ENCODE data around the gene RAD51B. TPM values are rescaled to one million over a fixed set of nuclear protein-coding genes. Genes with fewer than 3 reads are reported as not detected.
A peak's percentile ranks its signal among the peaks of the same experiment; 100 is the strongest.

The RAD51B gene
- total and polyA plus RNA-seq, 5 donors, result 0.88 to 5.3 (median 3.3) TPM

DNA sequence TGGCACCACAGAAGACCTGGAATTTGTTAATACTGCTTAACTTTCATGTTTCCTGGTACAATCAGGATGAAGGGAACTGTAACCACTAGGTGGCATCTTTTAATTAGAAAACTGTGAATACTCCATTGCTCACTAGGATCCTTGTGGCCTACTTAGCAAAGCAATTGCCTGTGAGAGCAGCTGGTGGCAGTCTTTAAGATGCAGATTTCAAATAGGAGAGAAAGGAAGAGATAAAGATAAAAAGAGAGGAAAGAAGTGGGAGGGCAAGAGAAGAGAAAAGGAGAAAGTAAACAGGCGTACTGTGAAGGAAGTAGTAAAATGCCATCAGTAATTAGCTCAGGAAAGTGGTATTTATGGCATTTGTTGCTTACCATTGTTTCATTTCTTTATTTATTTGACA lies 114.5 kb downstream of the RAD51B start:
- H3K9me3 ChIP-seq (ENCODE audit: control insufficient read depth, low read length), result no peaks in the 10 kb centered on the region
- DNase-seq (no peak), ATAC-seq (peak; percentile 92)
- no peaks in the 10 kb centered on the region for H3K4me1 ChIP-seq (ENCODE audit: control insufficient read depth, insufficient read depth, low read length)
- 39% methylated on average over 1 of the region's 1 CpG for WGBS
- intact Hi-C loops (cut with DNase I), result no loop called here
- no peaks in the 10 kb centered on the region for H3K27me3 ChIP-seq (ENCODE audit: control insufficient read depth, insufficient read depth)
- no peak overlapping the region for H3K4me3 ChIP-seq (ENCODE audit: low read length)
- no peak overlapping the region for H3K27ac ChIP-seq (ENCODE audit: low read length)

DNA sequence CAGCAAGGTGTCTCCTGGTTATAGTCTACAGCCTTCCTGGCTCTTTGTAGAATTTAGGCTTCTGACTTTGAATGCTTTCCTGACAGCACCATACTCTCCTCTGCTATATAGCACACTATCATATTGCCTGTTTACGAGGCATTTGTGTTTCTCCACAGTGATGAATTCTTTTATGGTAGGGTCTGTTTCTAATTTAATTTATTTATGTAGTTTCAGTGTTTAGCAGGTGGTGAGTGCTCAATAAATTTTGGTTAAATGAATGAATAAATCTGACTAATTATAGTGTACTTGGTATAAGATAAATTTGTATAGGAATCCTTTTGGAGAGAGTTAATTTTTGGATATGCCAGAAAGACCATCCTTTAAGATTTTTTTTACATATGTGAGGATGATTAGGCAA lies 115.3 kb downstream of the RAD51B start:
- no peak overlapping the region for H3K27ac ChIP-seq (ENCODE audit: low read length)
- 96% methylated on average over 1 of the region's 1 CpG for WGBS

DNA sequence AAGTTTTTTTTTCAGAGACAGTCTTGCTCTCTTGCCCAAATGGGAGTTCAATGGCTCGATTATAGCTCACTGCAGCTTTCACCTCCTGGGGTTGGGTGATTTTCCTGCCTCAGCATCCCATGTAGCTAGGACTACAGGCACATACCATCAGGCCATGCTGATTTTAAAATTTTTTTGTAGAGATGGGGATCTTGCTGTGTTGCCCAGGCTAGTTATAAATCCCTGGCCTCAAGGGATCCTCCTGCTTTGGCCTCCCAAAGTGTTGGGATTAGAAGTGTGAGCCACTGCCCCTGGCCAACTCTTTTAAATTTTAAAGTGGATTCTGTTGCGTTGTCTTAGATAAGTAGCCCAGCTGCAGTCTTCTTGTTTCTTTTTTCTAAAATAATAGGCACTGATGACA lies 115.8 kb downstream of the RAD51B start:
- Histone ChIP-seq H3K4me3 (ENCODE audit: low read length) (no peak overlapping the region), H3K4me1 (ENCODE audit: control insufficient read depth, insufficient read depth, low read length) (no peaks in the 10 kb centered on the region), H3K27me3 (ENCODE audit: control insufficient read depth, insufficient read depth) (no peaks in the 10 kb centered on the region), H3K27ac (ENCODE audit: low read length) (no peak overlapping the region), H3K9me3 (ENCODE audit: control insufficient read depth, low read length) (no peaks in the 10 kb centered on the region)
- ATAC-seq (no peak), DNase-seq (no peak)
- WGBS, result 73% methylated on average over 2 of the region's 2 CpGs
- intact Hi-C loops (cut with DNase I), result loop anchor here in 2 of 4 donors (5.0 kb wide), 1 partner anchor 887 kb away; no protein-coding TSS in a partner anchor

More for the DNA sequence above, 115.3 kb downstream of the RAD51B start:
- Histone ChIP-seq H3K9me3 (ENCODE audit: control insufficient read depth, low read length) (no peaks in the 10 kb centered on the region), H3K4me1 (ENCODE audit: control insufficient read depth, insufficient read depth, low read length) (no peaks in the 10 kb centered on the region), H3K4me3 (ENCODE audit: low read length) (no peak overlapping the region), H3K27me3 (ENCODE audit: control insufficient read depth, insufficient read depth) (no peaks in the 10 kb centered on the region)
- DNase-seq (no peak), ATAC-seq (no peak)
- intact Hi-C loops (cut with DNase I), result loop anchor here in 2 of 4 donors (5.0 kb wide), 1 partner anchor 887 kb away; no protein-coding TSS in a partner anchor

DNA sequence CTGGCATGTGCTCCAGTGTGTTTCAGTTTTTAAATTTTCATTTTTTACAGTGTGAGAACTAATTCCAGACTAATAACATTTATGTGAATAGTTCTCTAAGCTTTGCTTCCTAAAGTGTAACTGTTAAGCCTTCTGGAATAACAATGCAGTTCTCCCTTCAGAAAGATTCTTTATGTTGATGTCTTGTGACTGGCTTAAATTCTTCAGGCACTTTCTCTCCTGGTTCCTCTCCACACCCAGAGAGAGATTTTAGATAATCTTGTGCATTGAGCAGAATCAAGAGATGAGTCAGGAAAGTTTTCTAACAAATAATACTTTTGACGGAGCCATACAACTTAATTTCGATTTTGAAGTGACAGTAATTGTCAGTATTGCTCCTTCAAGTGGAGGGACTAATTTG lies 118.5 kb downstream of the RAD51B start:
- H3K9me3 ChIP-seq (ENCODE audit: control insufficient read depth, low read length), result no peaks in the 10 kb centered on the region
- H3K4me3 ChIP-seq (ENCODE audit: low read length), result no peak overlapping the region
- intact Hi-C loops (cut with DNase I), result loop anchor here in 2 of 4 donors (5.0 kb wide), 1 partner anchor 884 kb away; no protein-coding TSS in a partner anchor
- H3K4me1 ChIP-seq (ENCODE audit: control insufficient read depth, insufficient read depth, low read length), result no peaks in the 10 kb centered on the region
- no peak overlapping the region for H3K27ac ChIP-seq (ENCODE audit: low read length)
- DNase-seq, result no peak
- 90% methylated on average over 2 of the region's 2 CpGs for WGBS
- ATAC-seq, result no peak
- no peaks in the 10 kb centered on the region for H3K27me3 ChIP-seq (ENCODE audit: control insufficient read depth, insufficient read depth)

DNA sequence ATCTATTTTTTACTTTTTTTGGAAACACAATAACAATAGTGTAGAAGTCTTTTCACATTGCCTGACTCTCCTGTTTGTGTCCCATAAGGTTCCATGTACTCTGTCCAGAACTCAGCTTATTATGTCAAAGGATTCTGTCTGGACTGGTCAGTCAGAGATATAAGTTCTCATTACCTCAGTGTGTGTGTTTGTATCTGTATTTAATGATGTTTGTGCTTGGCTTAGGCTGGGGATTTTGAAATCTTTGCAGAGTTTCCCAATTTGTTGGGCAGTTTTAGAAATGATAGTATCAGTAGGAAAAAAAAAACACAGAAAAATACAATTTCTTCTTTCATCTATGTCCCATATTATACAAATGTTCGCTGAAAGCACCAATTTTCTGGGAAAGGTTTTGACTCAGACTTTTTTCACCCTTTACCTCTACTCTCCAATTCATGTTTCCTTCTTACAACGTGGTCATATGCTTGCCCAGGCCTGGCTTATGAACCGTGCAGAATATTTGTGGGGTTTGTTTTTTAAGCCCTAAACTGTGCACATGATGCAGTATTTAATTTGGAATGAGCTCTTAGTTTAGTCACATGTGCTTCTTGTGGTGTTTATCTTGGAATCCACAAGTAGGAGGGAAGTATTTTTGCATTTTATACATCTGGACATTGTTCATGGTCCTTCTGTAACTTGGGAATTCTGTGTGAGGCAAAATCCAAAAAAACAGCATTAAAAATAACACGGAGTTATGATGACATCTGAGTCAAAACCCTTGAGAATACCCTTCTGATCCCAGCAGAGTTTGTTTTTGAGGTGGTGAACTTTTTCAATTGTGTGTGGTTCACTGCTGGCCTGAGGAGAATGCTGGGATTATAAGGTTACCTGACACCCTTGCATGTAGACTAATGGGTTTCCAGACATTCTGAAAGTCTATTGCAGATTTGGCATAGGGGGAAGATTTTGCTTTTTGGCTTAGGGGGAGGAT lies 121.2 kb downstream of the RAD51B start:
- no peaks in the 10 kb centered on the region for H3K9me3 ChIP-seq (ENCODE audit: control insufficient read depth, low read length)
- WGBS, result 39% methylated on average over 4 of the region's 4 CpGs
- peak; percentile 69 to 85 for ATAC-seq
- no peaks in the 10 kb centered on the region for H3K27me3 ChIP-seq (ENCODE audit: control insufficient read depth, insufficient read depth)
- peak overlapping the region; percentile 25 for H3K27ac ChIP-seq (ENCODE audit: low read length)
- peak in 1 of 3 donors; percentile 38 for DNase-seq
- H3K4me3 ChIP-seq (ENCODE audit: low read length), result no peak overlapping the region
- intact Hi-C loops (cut with DNase I), result loop anchor here (2.0 to 10.0 kb wide), 6 partner anchors 302 to 880 kb away; no protein-coding TSS in a partner anchor
- H3K4me1 ChIP-seq (ENCODE audit: control insufficient read depth, insufficient read depth, low read length), result no peaks in the 10 kb centered on the region

DNA sequence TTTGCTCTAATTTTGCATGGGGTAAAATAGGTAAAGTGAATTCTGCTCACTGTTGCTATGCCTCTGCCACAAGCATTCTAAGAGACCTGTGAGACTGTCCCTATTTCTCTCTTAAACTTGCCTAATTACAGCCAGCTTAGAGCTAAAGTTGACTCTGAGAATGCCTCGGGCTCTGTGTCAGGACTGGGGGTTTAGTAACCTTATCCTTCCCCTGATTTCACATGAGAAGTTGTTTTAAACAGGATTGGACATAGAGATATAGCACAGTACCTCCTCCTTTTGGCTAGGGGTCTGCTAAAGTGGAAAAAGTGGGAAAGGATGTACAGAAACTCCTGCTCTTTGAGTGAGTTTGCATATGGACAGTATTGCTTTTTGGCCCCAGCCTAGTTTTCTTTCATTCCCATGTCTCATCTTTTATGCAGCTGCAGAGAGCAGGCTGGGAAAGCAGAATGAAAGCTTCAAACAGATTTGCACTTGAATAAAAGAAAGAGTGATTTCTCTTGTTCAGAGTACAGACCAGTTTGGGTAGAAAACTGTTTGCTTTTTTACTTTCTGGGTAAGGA lies 122.0 kb downstream of the RAD51B start:
- no peaks in the 10 kb centered on the region for H3K4me1 ChIP-seq (ENCODE audit: control insufficient read depth, insufficient read depth, low read length)
- intact Hi-C loops (cut with DNase I), result loop anchor here (2.0 to 10.0 kb wide), 6 partner anchors 301 to 879 kb away; no protein-coding TSS in a partner anchor
- H3K27me3 ChIP-seq (ENCODE audit: control insufficient read depth, insufficient read depth), result no peaks in the 10 kb centered on the region
- DNase-seq (no peak), ATAC-seq (peak in 1 of 2 donors; percentile 30)
- 32% methylated on average over 1 of the region's 1 CpG for WGBS
- H3K4me3 ChIP-seq (ENCODE audit: low read length), result no peak overlapping the region
- H3K27ac ChIP-seq (ENCODE audit: low read length), result peak overlapping the region; percentile 51
- H3K9me3 ChIP-seq (ENCODE audit: control insufficient read depth, low read length), result no peaks in the 10 kb centered on the region

DNA sequence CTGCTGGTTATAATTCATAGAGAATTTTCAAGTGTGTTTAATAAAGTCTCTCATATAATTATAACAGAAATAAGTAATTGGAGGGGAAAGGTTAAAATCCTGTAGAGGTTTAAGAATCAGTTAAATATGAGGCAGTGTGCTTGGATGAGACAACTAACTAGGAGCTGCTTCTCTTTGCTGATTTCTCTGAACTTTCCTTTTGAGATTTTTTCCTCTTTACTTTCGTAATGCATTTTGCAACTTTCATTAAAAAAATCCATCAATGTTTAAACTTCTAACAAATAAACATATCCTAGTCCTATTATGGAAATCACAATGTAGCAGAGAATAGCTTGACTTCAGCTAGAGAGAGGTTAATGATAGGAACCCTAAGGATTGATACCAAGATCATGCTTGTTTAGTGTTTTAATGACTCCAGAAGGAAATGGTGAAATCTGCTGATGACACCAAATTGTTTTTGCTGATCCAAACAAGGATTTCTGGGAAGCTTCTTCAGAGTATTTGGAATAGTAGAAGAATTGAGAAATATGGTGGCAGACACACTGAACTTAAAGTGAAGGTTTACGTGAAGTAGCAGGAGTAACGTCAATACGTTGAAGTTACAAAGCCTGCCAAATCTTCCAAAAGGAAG lies 122.6 kb downstream of the RAD51B start:
- Histone ChIP-seq H3K27ac (ENCODE audit: low read length) (no peak overlapping the region), H3K4me3 (ENCODE audit: low read length) (no peak overlapping the region), H3K4me1 (ENCODE audit: control insufficient read depth, insufficient read depth, low read length) (no peaks in the 10 kb centered on the region), H3K9me3 (ENCODE audit: control insufficient read depth, low read length) (no peaks in the 10 kb centered on the region), H3K27me3 (ENCODE audit: control insufficient read depth, insufficient read depth) (no peaks in the 10 kb centered on the region)
- WGBS, result 63% methylated on average over 4 of the region's 4 CpGs
- DNase-seq, result no peak
- intact Hi-C loops (cut with DNase I), result loop anchor here in 3 of 4 donors (5.0 to 10.0 kb wide), 4 partner anchors 300 to 875 kb away; no protein-coding TSS in a partner anchor
- no peak for ATAC-seq

DNA sequence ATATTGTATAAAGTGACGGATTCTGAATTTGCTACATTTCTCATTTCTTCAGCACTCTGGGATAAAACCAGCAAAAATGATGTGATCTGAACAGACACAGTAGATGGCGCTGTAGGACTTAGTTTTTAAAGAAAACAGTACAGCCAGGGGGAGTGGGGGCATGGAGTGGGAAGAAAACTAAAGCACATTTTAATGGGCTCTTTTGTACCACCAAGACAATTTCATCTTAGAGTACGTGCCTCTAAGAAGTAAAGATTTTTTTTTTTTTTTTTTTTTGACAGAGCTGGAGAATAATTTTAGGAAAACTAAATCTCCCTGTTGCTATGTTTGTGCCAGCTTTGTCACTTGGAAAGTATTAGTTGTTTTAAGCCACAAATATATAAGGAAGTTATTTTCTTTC lies 124.4 kb downstream of the RAD51B start:
- Histone ChIP-seq H3K4me1 (ENCODE audit: control insufficient read depth, insufficient read depth, low read length) (no peaks in the 10 kb centered on the region), H3K9me3 (ENCODE audit: control insufficient read depth, low read length) (no peaks in the 10 kb centered on the region), H3K27ac (ENCODE audit: low read length) (no peak overlapping the region), H3K4me3 (ENCODE audit: low read length) (no peak overlapping the region), H3K27me3 (ENCODE audit: control insufficient read depth, insufficient read depth) (no peaks in the 10 kb centered on the region)
- intact Hi-C loops (cut with DNase I), result loop anchor here in 3 of 4 donors (5.0 to 10.0 kb wide), 4 partner anchors 298 to 873 kb away; no protein-coding TSS in a partner anchor
- WGBS, result 12% methylated on average over 3 of the region's 3 CpGs
- DNase-seq (peak; percentile 59 to 74 (median 71)), ATAC-seq (peak; percentile 71 to 85)

DNA sequence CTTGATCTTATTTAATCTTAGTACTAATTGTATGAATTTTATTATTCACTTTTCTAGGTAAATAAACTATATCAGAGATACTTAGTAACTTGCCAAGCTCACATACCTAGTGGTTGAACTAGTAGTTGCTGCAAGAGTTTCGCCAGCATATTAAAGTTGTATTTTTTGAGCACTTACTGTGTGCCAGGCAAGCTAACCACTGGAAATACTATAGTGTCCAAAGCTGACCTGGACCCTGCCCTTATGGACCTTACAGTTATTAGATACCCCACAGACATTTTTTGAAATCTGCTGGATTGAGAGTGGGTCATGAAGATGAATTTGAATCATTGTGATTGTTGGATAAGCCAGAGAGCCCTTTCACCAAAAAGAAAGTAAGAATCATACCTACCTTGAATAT lies 125.0 kb downstream of the RAD51B start:
- Histone ChIP-seq H3K4me1 (ENCODE audit: control insufficient read depth, insufficient read depth, low read length) (no peaks in the 10 kb centered on the region), H3K4me3 (ENCODE audit: low read length) (no peak overlapping the region), H3K9me3 (ENCODE audit: control insufficient read depth, low read length) (no peaks in the 10 kb centered on the region), H3K27me3 (ENCODE audit: control insufficient read depth, insufficient read depth) (no peaks in the 10 kb centered on the region), H3K27ac (ENCODE audit: low read length) (no peak overlapping the region)
- no peak for DNase-seq
- WGBS, result 96% methylated on average over 1 of the region's 1 CpG
- ATAC-seq, result no peak
- intact Hi-C loops (cut with DNase I), result loop anchor here (5.0 to 10.0 kb wide), 5 partner anchors 193 to 873 kb away; no protein-coding TSS in a partner anchor

DNA sequence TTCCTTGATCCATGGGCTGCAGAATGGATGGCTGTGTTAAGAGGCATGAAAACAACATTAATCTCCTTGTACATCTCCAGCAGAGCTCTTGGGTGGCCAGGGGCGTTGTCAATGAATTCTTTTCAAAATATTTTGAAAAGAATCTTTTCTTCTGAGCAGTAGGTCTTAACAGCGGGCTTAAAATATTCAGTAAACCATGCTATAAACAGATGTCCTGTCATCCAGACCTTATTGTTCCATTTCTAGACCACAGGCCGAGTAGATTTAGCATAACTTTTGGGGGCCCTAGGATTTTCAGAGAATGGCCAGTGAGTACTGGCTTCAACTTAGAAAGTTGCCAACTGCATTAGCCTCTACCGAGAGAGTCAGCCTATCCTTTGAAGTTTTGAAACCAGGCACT lies 130.2 kb downstream of the RAD51B start:
- DNase-seq (no peak), ATAC-seq (no peak)
- no peaks in the 10 kb centered on the region for H3K27me3 ChIP-seq (ENCODE audit: control insufficient read depth, insufficient read depth)
- intact Hi-C loops (cut with DNase I), result loop anchor here in 2 of 4 donors (5.0 to 10.0 kb wide), 2 partner anchors 188 to 295 kb away; no protein-coding TSS in a partner anchor
- no peaks in the 10 kb centered on the region for H3K4me1 ChIP-seq (ENCODE audit: control insufficient read depth, insufficient read depth, low read length)
- no peaks in the 10 kb centered on the region for H3K9me3 ChIP-seq (ENCODE audit: control insufficient read depth, low read length)
- H3K27ac ChIP-seq (ENCODE audit: low read length), result no peak overlapping the region
- H3K4me3 ChIP-seq (ENCODE audit: low read length), result no peak overlapping the region
- 96% methylated on average over 4 of the region's 4 CpGs for WGBS

All from right cardiac atrium (tissue), 5 donors.